ENCODE measurements around the gene SCO1.

DNA sequence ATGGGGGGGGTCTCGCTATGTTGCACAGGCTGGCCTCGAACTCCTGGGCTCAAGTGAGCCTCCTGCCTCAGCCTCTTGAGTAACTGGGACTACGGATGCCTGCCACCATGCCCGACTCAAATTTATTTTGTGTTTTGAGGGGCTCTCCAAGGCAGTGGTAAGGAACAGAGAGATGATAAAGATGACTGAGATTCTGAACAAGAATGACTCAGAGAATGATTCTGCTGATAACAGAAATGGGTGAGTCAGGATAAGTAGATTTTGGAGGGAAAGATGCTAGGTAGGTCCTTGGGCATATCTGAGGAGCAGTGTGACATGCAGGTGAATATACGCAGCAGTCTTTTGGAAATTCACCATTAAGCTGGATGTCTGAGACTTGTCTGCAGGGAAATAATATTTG lies 29.9 kb upstream of the SCO1 start:
- TF ChIP-seq, protein P1, sequence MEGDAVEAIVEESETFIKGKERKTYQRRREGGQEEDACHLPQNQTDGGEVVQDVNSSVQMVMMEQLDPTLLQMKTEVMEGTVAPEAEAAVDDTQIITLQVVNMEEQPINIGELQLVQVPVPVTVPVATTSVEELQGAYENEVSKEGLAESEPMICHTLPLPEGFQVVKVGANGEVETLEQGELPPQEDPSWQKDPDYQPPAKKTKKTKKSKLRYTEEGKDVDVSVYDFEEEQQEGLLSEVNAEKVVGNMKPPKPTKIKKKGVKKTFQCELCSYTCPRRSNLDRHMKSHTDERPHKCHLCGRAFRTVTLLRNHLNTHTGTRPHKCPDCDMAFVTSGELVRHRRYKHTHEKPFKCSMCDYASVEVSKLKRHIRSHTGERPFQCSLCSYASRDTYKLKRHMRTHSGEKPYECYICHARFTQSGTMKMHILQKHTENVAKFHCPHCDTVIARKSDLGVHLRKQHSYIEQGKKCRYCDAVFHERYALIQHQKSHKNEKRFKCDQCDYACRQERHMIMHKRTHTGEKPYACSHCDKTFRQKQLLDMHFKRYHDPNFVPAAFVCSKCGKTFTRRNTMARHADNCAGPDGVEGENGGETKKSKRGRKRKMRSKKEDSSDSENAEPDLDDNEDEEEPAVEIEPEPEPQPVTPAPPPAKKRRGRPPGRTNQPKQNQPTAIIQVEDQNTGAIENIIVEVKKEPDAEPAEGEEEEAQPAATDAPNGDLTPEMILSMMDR (conservative IDR thresholded peaks at IDR 0.05 in 1 of 2, IDR thresholded peaks at IDR 0.05 in 1 of 2; ENCODE audit: extremely low read depth in 1 of 2, insufficient read depth in 1 of 2, low read depth in 1 of 2, low read length in 2 of 2): no peak
- TF ChIP-seq EZH2 (IDR thresholded peaks at IDR 0.05; ENCODE audit: borderline replicate concordance, low read length): no peak
